ENCODE measurements around the gene ZFHX2.
"Not testable (repeated sequence)": the region's sequence is repeated elsewhere in the genome, so short reads cannot be mapped to it uniquely, and the experiment has no call there.

The ZFHX2 gene

DNA sequence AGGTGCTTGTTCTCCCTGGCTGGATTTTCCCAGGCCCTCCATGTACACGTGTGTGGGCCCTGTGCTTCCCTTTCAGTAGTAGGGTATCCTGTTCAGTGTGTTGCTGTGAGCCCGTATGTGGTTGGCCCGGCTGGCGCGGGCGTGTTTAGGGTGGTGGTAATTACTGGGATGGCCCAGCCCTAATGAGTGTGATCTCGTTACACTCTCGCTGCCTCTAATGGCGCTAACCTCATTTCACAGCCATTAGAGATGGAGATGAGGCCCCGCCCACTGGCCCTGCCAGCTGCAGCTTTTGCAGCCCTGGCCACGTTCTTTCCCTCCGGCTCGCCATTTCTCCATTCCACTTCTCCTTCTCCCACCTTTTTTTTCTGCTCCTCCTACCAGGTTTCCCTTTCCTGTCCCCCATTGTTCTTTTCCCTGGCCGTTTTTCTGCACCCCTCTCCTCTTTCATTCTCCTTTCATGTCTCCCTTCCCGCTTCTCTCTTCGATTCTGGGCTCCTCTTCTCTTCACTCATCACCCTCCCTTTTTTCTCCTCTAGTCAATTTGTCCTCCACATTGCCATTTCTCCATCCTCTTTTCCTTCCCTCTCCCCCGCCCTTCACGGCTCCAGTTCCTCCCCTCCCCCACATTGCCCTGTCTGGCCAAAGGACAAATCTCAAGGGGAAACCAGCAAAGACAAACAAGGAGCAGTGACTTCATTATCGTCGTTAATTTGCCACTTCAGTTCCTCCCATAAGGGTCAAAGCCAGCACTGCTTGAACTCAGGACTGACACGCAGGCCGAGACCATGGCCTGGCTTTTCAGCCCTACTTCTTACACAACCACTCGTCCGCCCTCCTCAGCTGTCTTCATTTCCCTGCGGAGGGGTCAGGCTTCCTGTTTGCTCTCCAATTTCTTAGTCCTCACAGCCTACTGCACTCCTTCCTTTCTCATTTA is 6.8 kb downstream of the ZFHX2 start:
- DNase-seq (ENCODE audit: low read depth in 1 of 2, low spot score in 1 of 2): no peak

DNA sequence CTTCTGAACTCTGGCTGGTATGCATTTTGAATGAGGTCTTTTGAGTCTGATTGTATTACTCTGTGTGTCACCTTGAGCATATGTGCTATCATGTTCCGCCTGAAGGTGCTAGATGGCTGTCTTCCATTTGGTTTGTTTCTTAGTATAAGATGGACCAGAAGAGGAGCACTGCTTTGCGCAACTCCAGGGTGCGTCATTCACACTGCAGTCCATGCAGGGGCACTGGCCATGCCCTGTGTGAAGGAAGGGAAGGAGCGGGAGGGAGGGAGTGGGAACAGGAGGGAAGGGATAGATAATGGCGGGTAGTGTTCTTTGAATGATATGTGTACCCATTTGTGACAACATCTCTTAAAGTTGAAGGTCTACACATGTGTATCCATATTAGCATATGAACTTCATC is 8.2 kb downstream of the ZFHX2 start:
- DNase-seq (ENCODE audit: low read depth in 1 of 2, low spot score in 1 of 2): no peak

- DNase-seq (ENCODE audit: low read depth in 1 of 2, low spot score in 1 of 2): no peak
These were observed 9.3 kb downstream of the ZFHX2 start for GRCh38 chr14:23542261-23542660.

DNA sequence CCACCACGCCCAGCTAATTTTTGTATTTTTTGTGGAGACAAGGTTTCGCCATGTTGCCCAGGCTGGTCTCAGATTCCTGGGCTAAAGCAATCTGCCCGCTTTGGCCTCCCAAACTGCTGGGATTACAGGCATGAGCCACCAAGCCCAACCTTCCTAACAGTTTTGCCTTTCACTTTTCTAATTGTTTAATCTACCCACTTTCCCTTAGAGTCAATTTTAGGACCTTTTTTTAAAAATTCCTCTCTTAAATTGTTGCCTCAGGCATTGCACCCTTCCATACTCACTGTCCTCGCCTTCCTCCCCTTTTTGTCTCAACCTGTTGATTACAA is 11.5 kb downstream of the ZFHX2 start:
- no peak for DNase-seq (ENCODE audit: low read depth in 1 of 2, low spot score in 1 of 2)

GRCh38 chr14:23539248-23540140 is 12.1 kb downstream of the ZFHX2 start:
- no peak for DNase-seq (ENCODE audit: low read depth in 1 of 2, low spot score in 1 of 2)

DNA sequence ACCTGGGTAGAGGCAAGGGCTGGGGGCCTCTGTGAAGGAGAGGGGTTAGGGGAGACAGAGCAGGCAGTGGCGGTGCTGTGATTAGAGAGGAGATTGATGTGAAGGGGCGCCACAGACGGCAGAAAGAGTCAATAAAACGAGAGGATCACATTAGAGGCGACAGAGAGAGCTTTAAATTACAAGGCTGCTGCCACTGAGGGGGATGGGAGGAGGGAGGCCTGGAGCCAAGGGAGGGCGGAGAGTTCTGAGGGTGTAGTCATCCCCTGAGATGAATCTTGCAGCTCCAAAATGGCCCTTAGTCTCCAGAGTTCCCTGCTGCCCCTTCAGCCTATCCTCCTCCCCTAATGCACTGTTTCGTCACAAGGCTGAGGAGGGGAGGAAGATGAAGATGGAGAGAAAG is 12.8 kb downstream of the ZFHX2 start:
- DNase-seq (ENCODE audit: low read depth in 1 of 2, low spot score in 1 of 2): no peak

DNA sequence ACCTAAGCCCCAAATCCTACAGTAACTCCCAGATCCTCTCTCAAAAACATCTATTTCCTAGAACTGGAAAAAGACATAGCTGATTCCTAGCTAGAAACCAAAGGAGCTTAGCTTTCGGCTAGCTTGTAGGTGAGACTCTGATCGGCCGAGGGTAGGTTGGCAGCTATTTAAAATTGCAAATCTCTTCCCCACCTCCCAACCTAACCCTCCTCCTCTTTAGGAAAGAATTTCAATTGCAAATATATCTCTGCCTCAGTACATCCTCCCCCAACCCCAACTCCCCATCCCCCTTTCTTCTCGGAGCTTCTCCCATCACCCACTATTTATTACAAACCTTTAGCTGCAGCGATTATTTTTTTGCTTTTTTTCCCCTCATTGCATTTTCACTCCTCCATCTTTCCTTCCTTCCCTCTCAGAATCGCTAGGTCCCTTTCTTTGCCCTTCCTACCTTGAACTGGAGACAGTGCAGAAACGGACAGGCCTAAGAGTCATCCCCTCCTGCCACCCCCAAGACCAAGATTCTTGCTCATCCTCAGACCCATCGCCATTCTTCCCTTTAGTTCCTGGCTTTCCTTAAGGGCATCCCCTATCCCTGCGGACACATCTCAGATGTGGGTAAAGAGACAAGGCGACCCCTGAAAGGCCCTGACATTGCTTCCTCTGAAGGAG is 13.4 kb downstream of the ZFHX2 start:
- no peak for DNase-seq (ENCODE audit: low read depth in 1 of 2, low spot score in 1 of 2)

DNA sequence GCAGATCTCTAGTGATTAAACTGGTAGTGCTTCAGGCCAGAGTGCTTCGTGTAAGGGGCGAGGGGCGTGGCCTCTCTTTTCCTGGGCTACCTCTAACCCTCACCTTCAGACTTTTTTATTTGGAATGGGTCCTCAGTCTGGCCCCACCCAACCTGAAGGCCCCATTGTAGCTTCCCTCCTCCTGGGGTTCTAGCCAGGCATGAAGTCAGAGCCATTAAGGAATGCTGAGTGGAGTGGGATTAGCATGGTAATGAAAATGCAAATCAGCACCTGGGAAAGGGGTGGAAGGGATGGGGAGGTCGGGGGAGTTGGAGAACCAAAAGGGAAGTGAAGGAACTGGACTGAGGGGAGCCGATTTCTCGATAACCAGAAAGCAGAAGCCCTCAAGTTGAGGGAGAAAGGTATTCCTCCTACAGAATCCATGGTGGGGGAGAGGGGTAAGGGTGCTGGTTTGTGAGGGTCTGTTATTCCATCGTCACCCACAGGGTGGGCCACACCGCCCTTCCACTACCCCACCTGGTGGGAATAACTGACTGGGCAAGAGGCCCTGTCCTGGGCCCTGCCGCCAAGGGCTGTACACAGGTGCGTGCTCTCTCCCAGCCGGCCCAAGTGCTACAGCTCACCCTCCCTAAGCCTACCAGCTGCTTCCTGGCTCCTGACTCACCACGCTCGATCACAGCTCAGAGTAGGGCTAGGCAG is 14.1 kb downstream of the ZFHX2 start:
- DNase-seq (ENCODE audit: low read depth in 1 of 2, low spot score in 1 of 2): no peak

GRCh38 chr14:23536906-23537305 is 14.7 kb downstream of the ZFHX2 start:
- DNase-seq (ENCODE audit: low read depth in 1 of 2, low spot score in 1 of 2): not testable (repeated sequence)

- no peak for DNase-seq (ENCODE audit: low read depth in 1 of 2, low spot score in 1 of 2)
These were observed 15.1 kb downstream of the ZFHX2 start for GRCh38 chr14:23536494-23536893.

- no peak for DNase-seq (ENCODE audit: low read depth in 1 of 2, low spot score in 1 of 2)
These were observed 15.6 kb downstream of the ZFHX2 start for GRCh38 chr14:23535943-23536342.

DNA sequence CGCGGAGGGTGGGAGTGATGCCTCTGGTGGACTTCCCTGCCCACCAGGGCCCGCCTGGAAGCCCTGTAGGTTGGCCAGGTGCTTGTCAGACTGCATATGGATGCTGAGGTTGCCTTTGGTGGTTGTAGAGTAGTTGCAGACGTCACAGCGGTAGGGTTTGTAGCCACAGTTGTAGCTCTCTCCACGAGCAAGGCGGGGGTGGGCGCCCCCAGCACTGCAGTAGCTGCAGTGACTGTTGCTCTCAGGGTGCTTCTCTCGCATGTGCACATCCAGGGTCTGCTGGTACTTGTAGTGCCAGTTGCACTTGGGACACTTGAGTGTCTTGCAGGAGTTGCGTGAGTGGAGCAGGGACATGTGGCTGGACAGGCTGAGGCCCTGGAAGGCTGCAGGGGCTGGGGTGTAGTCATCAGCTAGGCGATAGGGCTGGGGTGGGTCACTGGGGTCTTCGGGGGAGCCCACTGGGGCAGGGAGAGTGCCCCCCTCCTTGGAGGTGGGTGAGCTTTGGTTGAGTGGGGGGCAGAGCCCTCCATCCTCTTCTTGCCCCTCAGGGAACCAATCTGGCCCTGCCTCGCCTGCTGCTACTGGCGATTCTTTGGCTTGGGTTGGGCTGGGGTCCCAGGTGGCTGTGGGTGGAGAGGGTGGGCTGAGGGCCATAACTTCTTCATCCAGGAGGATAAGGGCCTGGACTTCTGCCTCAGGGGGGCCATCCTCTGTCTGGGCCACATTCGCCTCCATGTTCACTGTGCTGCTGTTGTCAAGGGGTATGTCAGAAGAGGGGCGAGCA is 17.7 kb downstream of the ZFHX2 start:
- no peak for DNase-seq (ENCODE audit: low read depth in 1 of 2, low spot score in 1 of 2)

DNA sequence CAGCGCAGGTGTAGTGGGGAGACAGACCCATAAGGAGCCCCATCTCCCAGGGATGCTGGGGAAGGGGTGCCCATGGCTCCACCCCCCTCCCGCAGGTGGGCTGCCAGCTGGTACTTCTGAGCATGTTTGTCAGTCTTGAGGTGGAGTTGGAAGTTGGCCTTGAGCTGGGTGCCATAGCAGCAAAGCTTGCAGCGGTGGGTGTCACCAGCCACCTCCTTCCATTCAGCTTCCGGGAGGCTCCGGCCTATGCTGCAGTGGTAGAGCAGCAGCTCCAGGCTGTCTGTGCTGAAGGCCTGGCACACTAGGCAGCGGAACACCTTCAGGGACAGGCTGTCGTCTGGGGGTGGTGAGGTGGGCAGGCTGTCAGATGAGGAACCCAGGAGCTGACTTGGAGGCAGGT is 18.9 kb downstream of the ZFHX2 start:
- DNase-seq (ENCODE audit: low read depth in 1 of 2, low spot score in 1 of 2): no peak

GRCh38 chr14:23531391-23531790 is 20.2 kb downstream of the ZFHX2 start:
- DNase-seq (ENCODE audit: low read depth in 1 of 2, low spot score in 1 of 2): no peak

- DNase-seq (ENCODE audit: low read depth in 1 of 2, low spot score in 1 of 2): no peak
These were observed 21.1 kb downstream of the ZFHX2 start for GRCh38 chr14:23530375-23531055.

DNA sequence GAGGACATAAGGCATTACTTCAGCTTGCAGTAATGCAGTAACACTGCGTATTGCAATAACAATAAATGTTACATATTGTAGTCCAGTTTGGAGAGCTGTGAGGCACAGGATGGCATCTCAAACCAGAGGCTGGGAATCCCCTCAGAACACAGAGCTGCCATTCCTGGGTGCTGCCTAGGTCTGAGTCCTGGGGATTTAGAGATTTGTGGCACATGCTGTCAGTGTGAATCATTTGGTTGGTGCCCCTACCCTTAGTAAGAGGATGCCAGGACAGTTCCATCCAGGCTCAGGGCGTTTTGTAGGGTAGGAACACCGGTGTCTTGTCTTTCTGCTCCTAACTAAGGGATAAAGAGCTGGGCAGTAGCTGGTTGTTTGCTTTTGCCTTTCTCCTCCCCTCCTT is 22.5 kb downstream of the ZFHX2 start:
- DNase-seq (ENCODE audit: low read depth in 1 of 2, low spot score in 1 of 2): no peak

- DNase-seq (ENCODE audit: low read depth in 1 of 2, low spot score in 1 of 2): no peak
These were observed 23.0 kb downstream of the ZFHX2 start for GRCh38 chr14:23528555-23528954.

DNA sequence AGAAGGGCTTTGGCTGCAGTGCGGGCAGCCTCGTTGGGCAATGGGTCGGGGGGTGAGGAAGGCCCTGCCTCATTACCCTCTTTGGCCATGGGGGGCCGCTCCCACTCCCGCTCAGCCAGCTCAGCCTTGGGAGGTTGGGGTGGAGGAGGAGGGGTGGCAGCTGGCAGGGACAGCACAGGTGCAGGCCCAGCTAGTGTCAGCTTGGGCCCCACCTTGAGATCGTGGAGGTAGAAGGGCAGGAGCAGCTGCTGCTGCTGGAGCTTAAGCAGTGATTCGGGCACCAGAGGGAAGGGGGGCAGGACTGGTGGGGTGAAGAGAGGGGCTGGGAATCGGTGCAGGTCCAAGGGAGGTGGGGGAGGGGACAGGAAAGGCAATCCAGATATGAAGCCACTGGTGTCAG is 26.0 kb downstream of the ZFHX2 start:
- no peak for DNase-seq (ENCODE audit: low read depth in 1 of 2, low spot score in 1 of 2)

DNA sequence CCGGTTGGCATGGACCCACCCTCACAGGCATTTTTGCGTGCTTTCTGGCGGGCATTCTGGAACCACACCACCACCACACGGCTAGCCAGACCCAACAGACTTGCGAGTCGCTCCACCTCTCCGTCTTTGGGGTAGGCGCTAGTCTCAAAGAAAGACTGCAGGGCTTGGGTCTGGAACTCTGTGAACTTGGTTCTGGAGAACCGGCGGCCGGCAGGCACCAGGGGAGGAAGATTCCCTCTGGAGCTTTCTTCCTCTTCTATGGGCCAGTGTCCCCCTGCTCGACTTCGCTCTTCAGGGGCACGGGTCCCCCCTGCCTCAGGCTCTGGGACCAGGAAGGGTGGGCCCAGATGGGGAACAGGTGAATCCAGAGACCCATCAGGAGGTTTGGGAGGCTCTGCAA is 26.6 kb downstream of the ZFHX2 start:
- no peak for DNase-seq (ENCODE audit: low read depth in 1 of 2, low spot score in 1 of 2)

Measured in activated CD4-positive, alpha-beta T cell treated with anti-CD3 and anti-CD28 coated beads, Interleukin-2, amount 50 U/mL, for 24 hours (primary cell).